Activated CD8-positive, alpha-beta memory T cell treated with anti-CD3 and anti-CD28 coated beads for 4 hours (primary cell): ENCODE data around the gene HOXB3.

ENCODE experiments used
- DNase-seq, 2 donors: peaks; one replicate each; pipeline ENCODE4 v3.0.0-alpha.2; 2020; ENCODE audit warnings: low read depth in 2 of 2

Gene HOXB3

GRCh38 chr17:48597778-48598631 is 8.0 kb upstream of the HOXB3 start:
- no peak for DNase-seq

- no peak for DNase-seq
Observed at GRCh38 chr17:48597528-48597777, 7.4 kb upstream of the HOXB3 start.

GRCh38 chr17:48596735-48597527 is 6.9 kb upstream of the HOXB3 start:
- no peak for DNase-seq

- DNase-seq: no peak
Observed at GRCh38 chr17:48596000-48596734, 6.1 kb upstream of the HOXB3 start.

- DNase-seq: no peak
Observed at GRCh38 chr17:48595278-48595999, 5.4 kb upstream of the HOXB3 start.

- no peak for DNase-seq
Observed at GRCh38 chr17:48594538-48595277, 4.7 kb upstream of the HOXB3 start.

- DNase-seq: peak in 1 of 2 donors; percentile 61
Observed at GRCh38 chr17:48593840-48594537, 3.9 kb upstream of the HOXB3 start.

- no peak for DNase-seq
Observed at GRCh38 chr17:48593126-48593829, 3.2 kb upstream of the HOXB3 start, which contains the start of gene HOXB5. Gene HOXB5 (minus strand): TSS chr17:48593779. CDS start chr17:48593682, 97 bp downstream.

GRCh38 chr17:48592577-48592976 is 2.5 kb upstream of the HOXB3 start:
- DNase-seq: no peak

GRCh38 chr17:48592057-48592514 is 2.0 kb upstream of the HOXB3 start:
- DNase-seq: no peak

- no peak for DNase-seq
Observed at GRCh38 chr17:48591255-48592056, 1.4 kb upstream of the HOXB3 start.

GRCh38 chr17:48590607-48591161 is 643 bp upstream of the HOXB3 start:
- DNase-seq: no peak

GRCh38 chr17:48589060-48589830 is 796 bp downstream of the HOXB3 start:
- DNase-seq: no peak

GRCh38 chr17:48588528-48588927 is 1.5 kb downstream of the HOXB3 start:
- no peak for DNase-seq

- no peak for DNase-seq
Observed at GRCh38 chr17:48588074-48588415, 2.0 kb downstream of the HOXB3 start.

- DNase-seq: no peak
Observed at GRCh38 chr17:48587276-48588073, 2.6 kb downstream of the HOXB3 start.
